Measurements from ENCODE around the gene BCOR.

Gene BCOR

GRCh38 chrX:40003428-40004245 lies 94.1 kb downstream of the BCOR start:
- DNase-seq (ENCODE audit: low read depth), result no peak

- no peak for DNase-seq (ENCODE audit: low read depth)
Observed at GRCh38 chrX:40003071-40003427, 94.7 kb downstream of the BCOR start.

Data from fibroblast of the conjunctiva (primary cell).